Fibroblast of villous mesenchyme (primary cell): ENCODE measurements around the gene RNF220. TPM values are rescaled to one million over a fixed set of nuclear protein-coding genes. Genes with fewer than 3 reads are reported as not detected.

Experiments used
- DNase-seq: peaks from one replicate; pipeline ENCODE4 v3.0.0-alpha.2; 2010; ENCODE audit warnings: low read depth
- H3K4me3 ChIP-seq: 2 replicates; pipeline ENCODE4 v1.5.1; 2011; ENCODE audit warnings: low read depth, mild to moderate bottlenecking, low read length
- CTCF ChIP-seq: IDR thresholded peaks from 2 replicates; pipeline ENCODE4 v1.5.1; 2012; ENCODE audit warnings: low read depth, mild to moderate bottlenecking, low read length; ENCODE audit not compliant: insufficient read depth
- total RNA-seq: library from RNA; depleted of rRNA; stranded (reverse); fragments of >200 nt; gene quantifications from 2 replicates; pipeline ENCODE4 v1.2.3, GENCODE V29; 2012

RNF220 gene
- total RNA-seq, 1 donor, result 47.5 TPM

GRCh38 chr1:44634606-44635189 is 229.6 kb downstream of the RNF220 start:
- DNase-seq, result no peak
- H3K4me3 ChIP-seq, result no peak overlapping the region
- TF ChIP-seq CTCF, result no peak

- DNase-seq, result no peak
- no peak overlapping the region for H3K4me3 ChIP-seq
- no peak for TF ChIP-seq CTCF
Measured at GRCh38 chr1:44635439-44635838, 230.4 kb downstream of the RNF220 start.

- no peak for TF ChIP-seq CTCF
- no peak for DNase-seq
- H3K4me3 ChIP-seq, result no peak overlapping the region
Measured at GRCh38 chr1:44636083-44636687, 231.1 kb downstream of the RNF220 start.

- no peak for TF ChIP-seq CTCF
- H3K4me3 ChIP-seq, result no peak overlapping the region
- peak; percentile 15 for DNase-seq
Measured at GRCh38 chr1:44636688-44637598, 231.9 kb downstream of the RNF220 start.

- no peak for TF ChIP-seq CTCF
- DNase-seq, result no peak
- no peak overlapping the region for H3K4me3 ChIP-seq
Measured at GRCh38 chr1:44637702-44638411, 232.8 kb downstream of the RNF220 start.

GRCh38 chr1:44640200-44640853 is 235.3 kb downstream of the RNF220 start:
- TF ChIP-seq CTCF, result no peak
- no peak overlapping the region for H3K4me3 ChIP-seq
- DNase-seq, result no peak
